ENCODE measurements around the gene POU6F2.

DNA sequence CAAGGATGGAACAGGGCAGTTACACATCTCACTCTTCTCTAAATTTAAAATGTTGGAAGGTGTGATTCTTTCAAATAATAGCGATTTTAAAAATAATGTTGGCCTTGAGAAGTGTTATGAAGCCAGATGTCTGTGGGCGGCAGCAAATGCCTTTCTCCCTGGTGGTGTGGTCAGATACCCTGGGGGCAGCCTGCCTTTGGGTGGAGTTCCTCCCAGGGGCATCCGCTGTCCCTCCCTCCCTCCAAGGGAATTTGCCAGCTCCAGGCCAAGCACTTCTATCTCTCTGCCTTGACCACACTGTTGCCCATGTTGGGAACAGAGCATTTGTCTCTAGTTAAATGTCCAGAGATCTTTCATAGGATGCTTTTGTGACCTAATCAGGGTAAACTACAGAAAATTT, 121.4 kb downstream of the POU6F2 start:
- TF ChIP-seq, protein P1, sequence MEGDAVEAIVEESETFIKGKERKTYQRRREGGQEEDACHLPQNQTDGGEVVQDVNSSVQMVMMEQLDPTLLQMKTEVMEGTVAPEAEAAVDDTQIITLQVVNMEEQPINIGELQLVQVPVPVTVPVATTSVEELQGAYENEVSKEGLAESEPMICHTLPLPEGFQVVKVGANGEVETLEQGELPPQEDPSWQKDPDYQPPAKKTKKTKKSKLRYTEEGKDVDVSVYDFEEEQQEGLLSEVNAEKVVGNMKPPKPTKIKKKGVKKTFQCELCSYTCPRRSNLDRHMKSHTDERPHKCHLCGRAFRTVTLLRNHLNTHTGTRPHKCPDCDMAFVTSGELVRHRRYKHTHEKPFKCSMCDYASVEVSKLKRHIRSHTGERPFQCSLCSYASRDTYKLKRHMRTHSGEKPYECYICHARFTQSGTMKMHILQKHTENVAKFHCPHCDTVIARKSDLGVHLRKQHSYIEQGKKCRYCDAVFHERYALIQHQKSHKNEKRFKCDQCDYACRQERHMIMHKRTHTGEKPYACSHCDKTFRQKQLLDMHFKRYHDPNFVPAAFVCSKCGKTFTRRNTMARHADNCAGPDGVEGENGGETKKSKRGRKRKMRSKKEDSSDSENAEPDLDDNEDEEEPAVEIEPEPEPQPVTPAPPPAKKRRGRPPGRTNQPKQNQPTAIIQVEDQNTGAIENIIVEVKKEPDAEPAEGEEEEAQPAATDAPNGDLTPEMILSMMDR (conservative IDR thresholded peaks at IDR 0.05; ENCODE audit: low read length) = no peak
- TF ChIP-seq EZH2phosphoT487 (IDR thresholded peaks at IDR 0.05; ENCODE audit: borderline replicate concordance) = no peak

Data from Loucy (cell line).